K562 (cell line): ENCODE results near the gene COL9A3. TPM values are rescaled to one million over a fixed set of nuclear protein-coding genes. Genes with fewer than 3 reads are reported as not detected.

Source experiments
- ATAC-seq: fragments of 200-7000 bp; cut with Tn5 transposase; 3 replicates; pipeline ENCODE4 v1.9.1; 2020; ENCODE audit warnings: moderate library complexity
- BruUV-seq: library from RNA; stranded (reverse); fragments of 400-500 nt; replicated peaks from 2 replicates; lab custom pipeline; 2021; lab: Mats Ljungman, UMichigan
- CTCF ChIA-PET: fragments of 300-600 bp; formaldehyde crosslinking; extraction: SDS; loops from one replicate; lab custom pipeline; 2021; ENCODE audit warnings: low intra/inter-chr PET ratio; lab: Yijun Ruan, JAX
- POLR2A ChIA-PET: fragments of 300-600, 350-650 bp; sonication (Branson Sonifier 250); formaldehyde crosslinking; extraction: SDS; loops from one replicate; lab custom pipeline; 2021; ENCODE audit warnings: antibody characterized with exemption, inconsistent platforms; lab: Yijun Ruan, JAX
- DNase-seq, 4 experiments: peaks; one replicate each; pipeline versions ENCODE4 v3.0.0 to v3.0.0-alpha.2; 2011 to 2018; ENCODE audit warnings: low spot score in 3 of 4, mixed read lengths in 3 of 4; ENCODE audit errors: extremely low read depth in 1 of 4
- FAIRE-seq: peaks from 2 replicates; lab custom pipeline; 2011; peaks lifted over from hg19 to GRCh38; lab: Jason Lieb, UNC
- H2AFZ ChIP-seq: 2 replicates; pipeline ENCODE4 v1.6.0; 2011; ENCODE audit warnings: low read depth, low read length, control low read depth, inconsistent platforms
- H3K27ac ChIP-seq: fragments of 200-600 bp; 3 replicates; pipeline ENCODE4 v1.8.0; 2011; ENCODE audit warnings: low read depth, mild to moderate bottlenecking, control low read depth, inconsistent platforms, low read length, moderate library complexity, mixed read lengths; ENCODE audit errors: extremely low read depth
- H3K27me3 ChIP-seq, 2 experiments: fragments of 300-600 bp in 1 of 2; 2 replicates in 1 of 2; 3 replicates in 1 of 2; pipeline versions ENCODE4 v1.6.0 to v1.8.0; 2011; ENCODE audit warnings: inconsistent platforms in 2 of 2, low read length in 2 of 2, mild to moderate bottlenecking in 1 of 2, mixed read lengths in 1 of 2, moderate library complexity in 1 of 2; ENCODE audit not compliant: control insufficient read depth in 2 of 2, insufficient read depth in 2 of 2
- H3K36me3 ChIP-seq: fragments of 300-600 bp; 3 replicates; pipeline ENCODE4 v1.8.0; 2011; ENCODE audit warnings: mild to moderate bottlenecking, low read length, inconsistent platforms; ENCODE audit not compliant: control insufficient read depth, insufficient read depth
- H3K4me1 ChIP-seq, 2 experiments: fragments of 200-600 bp in 1 of 2; replicated peaks in 1 of 2; 2 replicates in 1 of 2; 3 replicates in 1 of 2; pipeline versions ENCODE4 v1.5.1 to v1.8.0; 2011; ENCODE audit warnings: inconsistent platforms in 2 of 2, low read length in 2 of 2, mild to moderate bottlenecking in 1 of 2, mixed read lengths in 1 of 2, moderate library complexity in 1 of 2; ENCODE audit not compliant: control insufficient read depth in 2 of 2, insufficient read depth in 2 of 2
- H3K4me2 ChIP-seq: 2 replicates; pipeline ENCODE4 v1.6.1; 2011; ENCODE audit warnings: low read length, control low read depth, inconsistent platforms, mixed read lengths; ENCODE audit not compliant: insufficient read depth
- H3K4me3 ChIP-seq: fragments of 200-600 bp; sonication (generic), shearing (Covaris generic); 2 replicates; pipeline ENCODE4 v1.5.1; 2016; ENCODE audit warnings: control low read depth, inconsistent platforms
- H3K79me2 ChIP-seq: fragments of 200-600 bp; 3 replicates; pipeline ENCODE4 v1.8.0; 2011; ENCODE audit warnings: low read length, inconsistent platforms; ENCODE audit not compliant: control insufficient read depth, insufficient read depth
- H3K9ac ChIP-seq, 2 experiments: 2 replicates each; pipeline versions ENCODE4 v1.6.0 to v1.6.1; 2011; ENCODE audit warnings: low read depth in 2 of 2, low read length in 2 of 2, control low read depth in 1 of 2, inconsistent platforms in 1 of 2, mild to moderate bottlenecking in 1 of 2, mixed read lengths in 1 of 2; ENCODE audit not compliant: insufficient read depth in 1 of 2
- H3K9me1 ChIP-seq: one replicate; pipeline ENCODE4 v1.6.0; 2011; ENCODE audit warnings: inconsistent platforms, mild to moderate bottlenecking, low read length, moderate library complexity; ENCODE audit not compliant: control insufficient read depth, insufficient read depth
- H3K9me3 ChIP-seq: replicated peaks from 2 replicates; pipeline ENCODE4 v1.5.1; 2011; ENCODE audit warnings: low read depth, low read length, inconsistent platforms; ENCODE audit not compliant: control insufficient read depth, insufficient read depth
- H4K20me1 ChIP-seq: replicated peaks from 2 replicates; pipeline ENCODE4 v1.6.1; 2011; ENCODE audit warnings: low read length, inconsistent platforms, mixed read lengths; ENCODE audit not compliant: control insufficient read depth, insufficient read depth
- ARNT ChIP-seq, 2 experiments: fragments of 450-650 bp; IDR thresholded peaks; 2 replicates each; pipeline ENCODE4 v1.6.1; 2016; ENCODE audit warnings: mild to moderate bottlenecking in 1 of 2
- EGR1 ChIP-seq: fragments of 450-650 bp; conservative IDR thresholded peaks from 2 replicates; pipeline ENCODE4 v1.6.1; 2017; ENCODE audit warnings: mild to moderate bottlenecking
- FOXK2 ChIP-seq, 2 experiments: fragments of 450-650 bp; IDR thresholded peaks in 1 of 2; conservative IDR thresholded peaks in 1 of 2; 2 replicates each; pipeline ENCODE4 v1.6.1; 2016; ENCODE audit warnings: low read depth in 2 of 2, mild to moderate bottlenecking in 1 of 2
- MAFF ChIP-seq: IDR thresholded peaks from 2 replicates; pipeline ENCODE4 v1.6.1; 2012; ENCODE audit warnings: low read length, improper control_type of control experiment
- SMAD3 ChIP-seq: fragments of 450-650 bp; formaldehyde crosslinking; conservative IDR thresholded peaks from 2 replicates; pipeline ENCODE4 v1.4.0; 2020; ENCODE audit warnings: mild to moderate bottlenecking
- TEAD4 ChIP-seq, 2 experiments: sonication (generic) in 1 of 2; formaldehyde crosslinking in 1 of 2; IDR thresholded peaks; 2 replicates each; pipeline versions ENCODE4 v1.6.1 to v1.8.0; 2012 to 2022; ENCODE audit warnings: borderline replicate concordance in 1 of 2, inconsistent platforms in 1 of 2, low read length in 1 of 2, mild to moderate bottlenecking in 1 of 2, missing genetic modification reagents in 1 of 2
- ZNF311 ChIP-seq: fragments of 250-450 bp; sonication (Bioruptor Pico); IDR thresholded peaks from 2 replicates; pipeline ENCODE4 v1.4.0; 2020; ENCODE audit warnings: mild to moderate bottlenecking, moderate library complexity
- WGBS: fragments of 100-300 bp; shearing (Covaris generic); methylation state at CpG from one replicate; pipeline ENCODE4 v1.1.6; 2016; ENCODE audit warnings: low coverage, mixed read lengths; ENCODE audit not compliant: insufficient coverage; ENCODE audit errors: missing lambda C conversion rate; 5-methylcytosine and 5-hydroxymethylcytosine counted together
- in situ Hi-C: fragments of 300-500 bp; cut with MboI; formaldehyde crosslinking; loops from 4 replicates; pipeline ENCODE4 v1.15.0; 2018; ENCODE audit warnings: inconsistent platforms, mixed read lengths
- intact Hi-C: fragments of 100-400 bp; cut with micrococcal nuclease; formaldehyde crosslinking; loops from 2 replicates; pipeline ENCODE4 v1.14.2; 2022
- polyA plus RNA-seq, 8 experiments: library from polyadenylated mRNA; depleted of rRNA in 4 of 8; stranded (reverse) in 5 of 8; unstranded in 3 of 8; fragments of >200 nt; fragmentation: Nextera tagmentation in 2 of 8; fragmentation: Illumina TruSeq in 1 of 8; extraction: Ambion mirVana in 2 of 8; extraction: Trizol in 1 of 8; gene quantifications; 2 replicates each; pipeline versions ENCODE4 v1.2.1 to v1.2.3, GENCODE V29; 2011 to 2014; ENCODE audit warnings: inconsistent platforms in 1 of 8, missing spikeins in 1 of 8
- total RNA-seq, 7 experiments: library from RNA; depleted of rRNA in 6 of 7; stranded (reverse); fragments of >200 nt in 6 of 7; fragmentation: Illumina TruSeq in 2 of 7; extraction: Trizol in 2 of 7; gene quantifications; 2 replicates each; pipeline versions ENCODE4 v1.2.1 to v1.2.3, GENCODE V29; 2011 to 2021; ENCODE audit warnings: low replicate concordance in 1 of 7
- TF ChIP-seq, protein P1 (sequence below): fragments of 150-350 bp; conservative IDR thresholded peaks from 2 replicates; pipeline ENCODE4 v1.6.1; 2014; ENCODE audit warnings: low read length
- TF ChIP-seq, protein P2 (sequence below): fragments of 450-650 bp; formaldehyde crosslinking; IDR thresholded peaks from 2 replicates; pipeline ENCODE4 v1.4.0; 2020; ENCODE audit warnings: mild to moderate bottlenecking, moderate library complexity
- TF ChIP-seq, protein P3 (sequence below): sonication (generic); formaldehyde crosslinking; IDR thresholded peaks from 2 replicates; pipeline ENCODE4 v1.8.1; 2023; ENCODE audit warnings: mild to moderate bottlenecking, missing genetic modification reagents

The COL9A3 gene
- total and polyA plus RNA-seq, 9 of the 15 experiments (the other 6 are each of a cell fraction or from before 2014, with no cell fraction given): 0.14 to 3.6 (median 0.88) TPM; not detected in 1

DNA sequence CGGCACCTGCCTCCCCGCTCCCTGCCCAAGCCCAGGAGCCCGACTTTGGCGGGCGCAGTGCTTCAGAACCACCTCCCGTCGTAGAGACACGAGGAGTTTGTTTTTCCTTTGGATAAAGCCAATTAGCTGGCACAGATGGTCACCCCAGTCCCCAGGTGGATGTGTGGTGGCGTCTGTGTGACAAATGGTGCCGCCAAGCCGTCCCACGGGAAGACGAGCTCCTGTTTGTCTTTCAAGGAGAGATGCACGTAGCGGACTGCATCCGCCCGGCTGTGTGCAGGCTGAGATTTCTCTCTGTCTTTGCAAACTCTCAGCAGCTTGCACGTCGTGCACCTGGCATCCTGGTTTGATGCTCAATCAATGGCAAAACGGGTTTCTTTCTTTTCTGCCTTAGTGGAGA, 36.6 kb upstream of the COL9A3 start:
- no peak for FAIRE-seq
- Histone ChIP-seq H3K9me1 (no peaks in the 10 kb centered on the region), H3K4me2 (no peak overlapping the region), H3K36me3 (no peaks in the 10 kb centered on the region), H2AFZ (no peak overlapping the region), H3K4me3 (no peak overlapping the region), H3K27ac (no peak overlapping the region), H3K27me3 (no peaks in the 10 kb centered on the region), H4K20me1 (no peaks in the 10 kb centered on the region), H3K79me2 (peaks cover 5% of the 10 kb centered on the region; the same call in 2 of the 3 replicates), H3K9me3 (no peaks in the 10 kb centered on the region), H3K9ac (no peak overlapping the region), H3K4me1 (peaks cover 15 to 45% of the 10 kb centered on the region in 2 experiments)
- DNase-seq: no peak
- in situ Hi-C loops: no loop called here
- CTCF ChIA-PET: no interaction called here
- POLR2A ChIA-PET: interaction anchor here (1.2 kb wide), 2 partner anchors 12 to 22 kb away, joined by 3 to 4 read pairs; no protein-coding TSS in a partner anchor
- ATAC-seq: no peak
- no TSS peak for BruUV-seq
- intact Hi-C loops: no loop called here
- TF ChIP-seq FOXK2 (conservative IDR thresholded peaks at IDR 0.05 in 1 of 2, IDR thresholded peaks at IDR 0.05 in 1 of 2; ENCODE audit: low read depth in 2 of 2): no peak
- TF ChIP-seq TEAD4 (IDR thresholded peaks at IDR 0.05; ENCODE audit: low read length): no peak
- TF ChIP-seq TEAD4 (CRISPR knock-in tag; IDR thresholded peaks at IDR 0.05; ENCODE audit: borderline replicate concordance): no peak
- TF ChIP-seq ZNF311 (CRISPR knock-in tag): no peak
- TF ChIP-seq ARNT (IDR thresholded peaks at IDR 0.05): no peak
- TF ChIP-seq EGR1: no peak
- 40% methylated on average over 17 of the region's 20 CpGs for WGBS

DNA sequence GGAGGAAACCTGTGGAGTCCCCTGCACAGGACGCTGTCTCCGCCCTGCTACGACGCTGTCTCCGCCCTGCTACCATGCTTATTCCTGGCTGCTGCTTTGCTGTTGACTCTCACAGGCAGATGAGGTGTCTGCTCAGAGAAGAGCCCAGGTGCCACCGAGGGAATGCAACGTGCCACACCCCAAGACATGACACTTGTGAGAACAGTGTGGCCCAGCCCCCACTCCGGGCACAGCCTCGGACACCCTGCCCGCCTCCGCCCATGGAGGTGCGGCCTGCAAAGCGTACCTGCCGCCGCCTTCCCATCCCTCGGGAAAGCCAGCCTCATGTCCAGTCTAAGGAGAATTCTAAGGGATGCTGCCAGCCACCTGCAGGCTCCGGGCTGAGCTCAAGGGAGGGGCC, 36.2 kb upstream of the COL9A3 start:
- Histone ChIP-seq H3K4me3 (no peak overlapping the region), H3K79me2 (peaks cover 5% of the 10 kb centered on the region; the same call in 2 of the 3 replicates), H3K9me3 (no peaks in the 10 kb centered on the region), H4K20me1 (no peaks in the 10 kb centered on the region), H2AFZ (no peak overlapping the region), H3K27ac (no peak overlapping the region), H3K9ac (no peak overlapping the region), H3K27me3 (no peaks in the 10 kb centered on the region), H3K36me3 (no peaks in the 10 kb centered on the region), H3K9me1 (no peaks in the 10 kb centered on the region), H3K4me1 (peaks cover 10 to 45% of the 10 kb centered on the region in 2 experiments), H3K4me2 (no peak overlapping the region)
- POLR2A ChIA-PET: no interaction called here
- BruUV-seq: no TSS peak
- ATAC-seq: no peak
- no peak for FAIRE-seq
- 58% methylated on average over 15 of the region's 17 CpGs for WGBS
- in situ Hi-C loops: no loop called here
- no peak for DNase-seq
- CTCF ChIA-PET: no interaction called here
- intact Hi-C loops: no loop called here
- no peak for TF ChIP-seq MAFF
- TF ChIP-seq, protein P1, sequence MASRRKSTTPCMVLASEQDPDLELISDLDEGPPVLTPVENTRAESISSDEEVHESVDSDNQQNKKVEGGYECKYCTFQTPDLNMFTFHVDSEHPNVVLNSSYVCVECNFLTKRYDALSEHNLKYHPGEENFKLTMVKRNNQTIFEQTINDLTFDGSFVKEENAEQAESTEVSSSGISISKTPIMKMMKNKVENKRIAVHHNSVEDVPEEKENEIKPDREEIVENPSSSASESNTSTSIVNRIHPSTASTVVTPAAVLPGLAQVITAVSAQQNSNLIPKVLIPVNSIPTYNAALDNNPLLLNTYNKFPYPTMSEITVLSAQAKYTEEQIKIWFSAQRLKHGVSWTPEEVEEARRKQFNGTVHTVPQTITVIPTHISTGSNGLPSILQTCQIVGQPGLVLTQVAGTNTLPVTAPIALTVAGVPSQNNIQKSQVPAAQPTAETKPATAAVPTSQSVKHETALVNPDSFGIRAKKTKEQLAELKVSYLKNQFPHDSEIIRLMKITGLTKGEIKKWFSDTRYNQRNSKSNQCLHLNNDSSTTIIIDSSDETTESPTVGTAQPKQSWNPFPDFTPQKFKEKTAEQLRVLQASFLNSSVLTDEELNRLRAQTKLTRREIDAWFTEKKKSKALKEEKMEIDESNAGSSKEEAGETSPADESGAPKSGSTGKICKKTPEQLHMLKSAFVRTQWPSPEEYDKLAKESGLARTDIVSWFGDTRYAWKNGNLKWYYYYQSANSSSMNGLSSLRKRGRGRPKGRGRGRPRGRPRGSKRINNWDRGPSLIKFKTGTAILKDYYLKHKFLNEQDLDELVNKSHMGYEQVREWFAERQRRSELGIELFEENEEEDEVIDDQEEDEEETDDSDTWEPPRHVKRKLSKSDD: no peak
- TF ChIP-seq, protein P2, sequence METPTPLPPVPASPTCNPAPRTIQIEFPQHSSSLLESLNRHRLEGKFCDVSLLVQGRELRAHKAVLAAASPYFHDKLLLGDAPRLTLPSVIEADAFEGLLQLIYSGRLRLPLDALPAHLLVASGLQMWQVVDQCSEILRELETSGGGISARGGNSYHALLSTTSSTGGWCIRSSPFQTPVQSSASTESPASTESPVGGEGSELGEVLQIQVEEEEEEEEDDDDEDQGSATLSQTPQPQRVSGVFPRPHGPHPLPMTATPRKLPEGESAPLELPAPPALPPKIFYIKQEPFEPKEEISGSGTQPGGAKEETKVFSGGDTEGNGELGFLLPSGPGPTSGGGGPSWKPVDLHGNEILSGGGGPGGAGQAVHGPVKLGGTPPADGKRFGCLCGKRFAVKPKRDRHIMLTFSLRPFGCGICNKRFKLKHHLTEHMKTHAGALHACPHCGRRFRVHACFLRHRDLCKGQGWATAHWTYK (CRISPR knock-in tag): no peak
- TF ChIP-seq SMAD3 (CRISPR knock-in tag): no peak
- TF ChIP-seq, protein P3, sequence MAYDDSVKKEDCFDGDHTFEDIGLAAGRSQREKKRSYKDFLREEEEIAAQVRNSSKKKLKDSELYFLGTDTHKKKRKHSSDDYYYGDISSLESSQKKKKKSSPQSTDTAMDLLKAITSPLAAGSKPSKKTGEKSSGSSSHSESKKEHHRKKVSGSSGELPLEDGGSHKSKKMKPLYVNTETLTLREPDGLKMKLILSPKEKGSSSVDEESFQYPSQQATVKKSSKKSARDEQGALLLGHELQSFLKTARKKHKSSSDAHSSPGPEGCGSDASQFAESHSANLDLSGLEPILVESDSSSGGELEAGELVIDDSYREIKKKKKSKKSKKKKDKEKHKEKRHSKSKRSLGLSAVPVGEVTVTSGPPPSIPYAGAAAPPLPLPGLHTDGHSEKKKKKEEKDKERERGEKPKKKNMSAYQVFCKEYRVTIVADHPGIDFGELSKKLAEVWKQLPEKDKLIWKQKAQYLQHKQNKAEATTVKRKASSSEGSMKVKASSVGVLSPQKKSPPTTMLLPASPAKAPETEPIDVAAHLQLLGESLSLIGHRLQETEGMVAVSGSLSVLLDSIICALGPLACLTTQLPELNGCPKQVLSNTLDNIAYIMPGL (CRISPR knock-in tag): no peak
